Ramos (cell line): ENCODE results near the gene SENP6.

Source experiments
- in situ Hi-C: fragments of 300-500 bp; cut with MboI; formaldehyde crosslinking; loops from one replicate; pipeline ENCODE4 v1.14.3; 2022; ENCODE audit warnings: low sequenced_read_pairs; ENCODE audit not compliant: unreplicated experiment

The SENP6 gene

GRCh38 chr6:75608956-75609533, 7.4 kb downstream of the SENP6 start:
- in situ Hi-C loops = no loop called here

DNA sequence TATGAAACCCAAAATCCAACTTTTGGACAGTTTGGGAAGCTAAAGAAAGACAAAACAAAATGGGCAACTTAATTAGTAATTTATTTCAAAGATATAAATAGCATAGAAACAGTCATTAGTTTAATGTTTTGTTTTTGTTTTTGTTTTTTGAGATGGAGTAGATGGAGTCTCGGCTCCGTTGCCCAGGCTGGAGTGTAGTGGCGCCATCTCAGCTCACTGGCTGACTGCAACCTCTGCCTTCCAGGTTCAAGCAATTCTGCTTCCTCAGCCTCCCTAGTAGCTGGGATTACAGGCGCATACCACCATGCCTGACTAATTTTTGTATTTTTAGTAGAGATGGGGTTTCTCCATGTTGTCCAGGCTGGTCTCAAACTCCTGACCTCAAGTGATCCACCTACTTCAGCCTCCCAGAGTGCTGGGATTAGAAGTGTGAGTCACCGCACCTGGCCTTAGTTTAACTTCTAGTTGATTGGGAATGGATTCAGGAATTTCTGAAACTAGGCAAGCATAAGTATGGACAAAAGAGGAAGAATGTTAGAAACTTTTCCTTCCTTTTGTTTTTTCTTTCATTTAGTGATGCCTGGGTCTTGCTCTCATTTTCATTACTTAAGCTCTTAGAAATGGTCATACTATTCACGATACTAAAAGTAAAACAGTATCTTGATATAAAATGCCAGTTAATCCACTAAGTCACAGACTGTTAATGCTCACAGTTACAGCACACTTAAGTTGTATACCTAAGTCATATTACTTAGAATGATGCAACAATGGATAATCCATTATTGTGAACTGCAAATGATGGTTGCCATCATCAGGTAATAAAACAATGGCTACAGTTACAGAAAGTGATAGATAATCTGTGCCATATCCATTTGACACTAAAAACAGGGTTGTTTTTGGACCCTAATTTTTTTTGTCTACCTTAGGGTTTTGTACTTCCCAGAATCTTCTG, 8.2 kb downstream of the SENP6 start:
- in situ Hi-C loops = no loop called here

DNA sequence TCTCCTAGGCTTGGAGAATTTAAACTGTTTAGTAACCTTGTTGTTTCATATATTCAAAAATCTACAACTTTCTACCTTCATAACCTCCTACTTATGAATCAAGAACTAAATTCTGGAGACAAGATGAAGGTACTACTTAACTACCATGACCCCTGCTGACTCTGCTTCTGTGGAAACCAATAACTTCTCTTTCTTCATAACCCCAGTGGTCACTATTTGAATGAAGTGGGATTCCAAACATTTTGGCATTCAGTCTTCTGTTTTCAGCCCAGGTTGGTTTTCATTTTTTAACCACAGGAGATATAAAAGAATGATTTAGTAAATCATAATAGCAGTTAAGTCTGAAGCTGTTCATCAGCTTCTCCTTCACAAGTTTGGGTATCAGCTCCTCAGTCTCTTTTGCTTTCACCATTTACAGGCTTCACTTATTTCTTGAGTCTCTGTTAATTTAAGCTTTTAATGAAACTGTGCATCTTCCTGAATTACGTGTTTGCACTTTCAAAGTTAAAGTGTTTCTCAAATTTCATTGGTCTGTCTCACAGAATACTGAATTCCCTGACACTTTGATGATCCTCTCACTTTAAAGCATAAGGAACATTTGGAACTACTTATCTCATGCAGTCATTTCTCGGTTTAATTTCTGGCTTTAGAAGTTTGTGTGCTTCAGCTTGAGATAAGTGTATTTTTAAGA, 9.5 kb downstream of the SENP6 start:
- in situ Hi-C loops = no loop called here

- in situ Hi-C loops = no loop called here
These were observed 10.2 kb downstream of the SENP6 start for GRCh38 chr6:75611702-75612375.

- in situ Hi-C loops = no loop called here
These were observed 10.8 kb downstream of the SENP6 start for GRCh38 chr6:75612434-75612833.

GRCh38 chr6:75613056-75613501, 11.4 kb downstream of the SENP6 start:
- in situ Hi-C loops = no loop called here

- in situ Hi-C loops = no loop called here
These were observed 16.8 kb downstream of the SENP6 start for GRCh38 chr6:75618437-75618836.

- in situ Hi-C loops = no loop called here
These were observed 17.7 kb downstream of the SENP6 start for GRCh38 chr6:75619230-75619899.

DNA sequence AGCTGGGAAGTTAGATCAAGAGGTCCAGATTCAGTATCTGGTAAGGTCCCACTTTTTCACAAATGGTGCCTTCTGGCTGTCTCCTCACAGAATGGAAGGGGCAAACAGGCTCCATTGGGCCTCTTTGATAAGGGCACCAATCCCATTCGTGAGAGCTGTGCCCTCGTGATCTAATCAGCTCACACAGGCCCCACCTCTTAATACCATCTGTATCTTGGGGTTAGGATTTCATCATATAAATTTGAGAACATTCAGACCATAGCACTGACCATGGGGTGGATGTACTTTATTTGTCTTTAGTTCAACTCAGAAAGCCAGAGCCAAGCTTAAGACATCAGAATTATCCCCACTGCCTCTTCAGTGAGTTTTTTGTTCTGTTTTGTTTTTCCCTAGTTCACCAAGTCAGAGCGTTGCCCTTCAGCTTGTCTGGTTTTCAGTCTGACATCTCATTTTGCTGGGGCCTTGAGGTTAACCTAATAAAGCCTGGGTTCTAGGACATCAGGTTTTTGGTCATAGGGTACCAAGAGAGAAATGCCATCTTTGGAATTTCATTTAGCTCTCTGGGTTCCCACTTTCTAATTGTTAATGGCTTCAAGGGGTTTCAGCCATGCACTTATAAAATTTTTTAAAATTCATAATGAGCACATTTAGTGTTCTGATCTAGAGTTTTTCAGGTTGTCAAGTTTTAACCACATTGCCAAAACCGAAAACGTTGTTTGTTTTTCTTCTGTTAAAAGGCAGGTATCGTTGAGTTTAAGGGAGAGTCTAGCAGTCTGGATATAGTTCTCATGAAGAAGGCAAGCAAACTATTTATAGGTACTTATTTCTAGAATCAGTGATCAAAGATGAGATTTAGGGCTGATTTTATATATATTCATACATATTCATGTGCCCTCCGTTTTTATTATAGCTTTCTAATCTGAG, 19.0 kb downstream of the SENP6 start:
- in situ Hi-C loops = no loop called here

DNA sequence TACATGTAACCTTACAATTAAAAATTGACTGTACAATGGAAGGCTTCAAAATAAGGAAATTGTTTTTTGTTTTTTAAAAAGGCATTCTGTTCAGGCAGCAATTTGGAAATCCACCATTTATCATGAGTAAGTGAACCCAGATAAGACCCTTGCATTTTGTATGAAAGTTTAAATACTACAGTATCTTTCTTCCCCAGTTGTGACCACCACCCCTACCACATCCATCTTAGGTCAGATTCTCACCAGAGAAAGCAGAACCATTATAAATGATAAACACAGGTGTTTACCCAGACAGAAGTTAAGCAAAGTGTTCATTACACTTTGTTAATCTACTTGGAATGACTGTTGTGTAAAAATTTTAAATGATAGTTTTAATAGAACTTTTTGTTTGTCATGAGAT, 20.2 kb downstream of the SENP6 start:
- in situ Hi-C loops = no loop called here

- in situ Hi-C loops = no loop called here
These were observed 21.8 kb downstream of the SENP6 start for GRCh38 chr6:75623491-75623890.

DNA sequence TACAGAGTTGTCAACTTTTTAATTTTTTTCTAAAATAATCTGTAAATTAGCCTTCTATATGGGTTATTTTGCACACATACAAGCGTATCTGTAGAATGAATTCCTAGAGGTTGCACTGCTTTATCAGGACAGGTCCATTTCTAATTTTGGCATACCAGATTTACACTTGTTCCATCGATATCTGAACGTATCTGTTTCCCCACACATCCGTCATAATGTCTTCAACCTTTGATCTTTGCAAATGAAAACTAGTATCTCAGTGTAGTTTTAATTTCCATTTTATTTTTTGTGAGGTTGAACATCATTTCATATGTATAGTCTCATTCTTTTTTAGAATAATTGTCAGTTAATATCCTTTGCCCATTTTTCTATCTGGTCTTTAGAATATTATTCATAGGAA, 22.7 kb downstream of the SENP6 start:
- in situ Hi-C loops = no loop called here

GRCh38 chr6:75624988-75625387, 23.3 kb downstream of the SENP6 start:
- in situ Hi-C loops = loop anchor here (25.0 kb wide), 1 partner anchor 338 kb away; the partner anchor contains the start of gene TMEM30A

- in situ Hi-C loops = loop anchor here (25.0 kb wide), 1 partner anchor 339 kb away; the partner anchor contains the start of gene TMEM30A
These were observed 24.9 kb downstream of the SENP6 start for GRCh38 chr6:75626561-75626960.

DNA sequence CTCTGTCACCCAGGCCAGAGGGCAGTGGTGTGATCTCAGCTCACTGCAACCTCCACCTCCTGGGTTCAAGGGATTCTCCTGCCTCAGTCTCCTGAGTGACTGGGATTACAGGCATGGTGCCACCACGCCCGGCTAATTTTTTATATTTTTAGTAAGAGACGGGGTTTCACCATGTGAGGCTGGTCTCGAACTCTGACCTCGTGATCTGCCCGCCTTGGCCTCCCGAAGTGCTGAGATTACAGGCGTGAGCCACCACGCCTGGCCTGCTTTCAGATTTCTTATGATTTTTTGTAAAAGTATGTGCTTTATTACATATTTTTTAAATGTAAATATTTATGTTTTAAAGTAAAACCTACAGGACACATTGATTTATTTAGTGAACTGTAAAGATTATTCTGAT, 26.0 kb downstream of the SENP6 start:
- in situ Hi-C loops = loop anchor here (25.0 kb wide), 1 partner anchor 340 kb away; the partner anchor contains the start of gene TMEM30A

- in situ Hi-C loops = loop anchor here (25.0 kb wide), 1 partner anchor 345 kb away; the partner anchor contains the start of gene TMEM30A
These were observed 30.4 kb downstream of the SENP6 start for GRCh38 chr6:75631859-75632635.

DNA sequence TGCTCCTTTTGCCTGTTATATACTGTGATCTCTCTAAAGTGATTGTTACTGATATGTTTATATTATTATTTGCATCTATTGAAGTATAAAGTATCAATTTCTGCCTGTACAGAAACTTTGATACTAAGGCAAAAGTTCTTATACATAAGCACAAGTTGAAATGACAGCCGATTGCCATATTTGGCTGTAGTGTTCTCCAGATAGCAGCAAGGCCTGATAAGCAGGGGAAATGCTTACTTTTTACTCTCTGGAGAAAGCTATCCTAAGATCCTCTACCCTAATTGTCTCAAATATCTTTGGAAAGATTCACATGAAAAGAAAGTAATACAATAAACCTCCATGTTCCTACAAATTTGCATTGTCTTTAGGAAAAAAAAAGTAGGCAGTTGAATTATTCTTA, 31.4 kb downstream of the SENP6 start:
- in situ Hi-C loops = loop anchor here (25.0 kb wide), 1 partner anchor 346 kb away; the partner anchor contains the start of gene TMEM30A

DNA sequence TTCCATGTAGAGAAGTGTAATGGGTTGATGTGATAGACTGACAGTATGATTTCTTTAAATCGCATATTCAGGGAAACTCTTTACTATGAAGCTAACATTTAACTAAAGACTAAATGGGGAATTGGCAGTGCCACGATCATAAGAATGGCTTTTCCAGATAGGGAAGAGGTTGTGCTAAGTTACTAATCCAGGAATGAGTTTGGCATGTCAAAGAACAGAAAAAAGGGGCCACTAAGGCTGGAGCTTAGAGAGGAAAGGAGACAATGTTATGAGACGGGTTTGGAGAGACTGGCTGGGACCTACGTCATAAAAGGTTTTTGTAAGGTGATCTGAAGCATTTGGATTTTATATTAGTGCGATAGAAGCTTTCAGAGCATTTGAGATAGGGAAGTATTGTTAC, 40.6 kb downstream of the SENP6 start:
- in situ Hi-C loops = loop anchor here (25.0 kb wide), 1 partner anchor 355 kb away; the partner anchor contains the start of gene TMEM30A
